Neural progenitor cell (in vitro differentiated cells): ENCODE measurements around the gene MTMR4.
"Not testable (repeated sequence)": the region's sequence is repeated elsewhere in the genome, so short reads cannot be mapped to it uniquely, and the experiment has no call there.

ENCODE experiments used
- CTCF ChIP-seq: fragments of 200-600 bp; sonication (generic); IDR thresholded peaks from 2 replicates; pipeline ENCODE4 v1.5.1; 2017; ENCODE audit warnings: antibody characterized with exemption, mild to moderate bottlenecking
- EZH2phosphoT487 ChIP-seq: fragments of 200-600 bp; sonication (generic); IDR thresholded peaks from 2 replicates; pipeline ENCODE4 v1.6.1; 2017; ENCODE audit warnings: antibody characterized with exemption

GRCh38 chr17:58503134-58503533 is 11.3 kb downstream of the MTMR4 start:
- TF ChIP-seq CTCF, EZH2phosphoT487: not testable (repeated sequence)
